Omental fat pad (tissue), 4 donors: ENCODE data around the gene NAT10. TPM values are rescaled to one million over a fixed set of nuclear protein-coding genes. Genes with fewer than 3 reads are reported as not detected.

Experiments
- ATAC-seq: fragments of 150-250 bp; one replicate; pipeline ENCODE4 v1.9.1; 2016; ENCODE audit warnings: mild to moderate bottlenecking, moderate library complexity; ENCODE audit not compliant: low FRiP score
- DNase-seq: peaks from one replicate; pipeline ENCODE4 v3.0.0-alpha.2; 2019; ENCODE audit warnings: low spot score
- CTCF ChIP-seq, 3 donors: fragments of 450-650 bp; IDR thresholded peaks; one replicate each; pipeline ENCODE4 v1.5.1; 2016 to 2017; ENCODE audit warnings: antibody characterized with exemption in 3 of 3, mild to moderate bottlenecking in 3 of 3, moderate library complexity in 2 of 3
- total RNA-seq, 4 donors: library from RNA; depleted of rRNA; stranded (reverse); fragments of >200 nt; gene quantifications; one replicate each; pipeline ENCODE4 v1.1.0, GENCODE V29; 2016

NAT10 gene
- total RNA-seq, 4 donors from 2014 or later: 26.5 to 52.7 (median 27.7) TPM

GRCh38 chr11:34147581-34147980 is 42.2 kb downstream of the NAT10 start:
- no peak for ATAC-seq
- TF ChIP-seq CTCF (IDR thresholded peaks at IDR 0.05): no peak
- no peak for DNase-seq

- DNase-seq: no peak
Measured at GRCh38 chr11:34148504-34149165, 43.2 kb downstream of the NAT10 start.

GRCh38 chr11:34149274-34149673 is 43.8 kb downstream of the NAT10 start:
- TF ChIP-seq CTCF (IDR thresholded peaks at IDR 0.05): no peak
- no peak for ATAC-seq
- no peak for DNase-seq

More at GRCh38 chr11:34148504-34149165, 43.2 kb downstream of the NAT10 start:
- ATAC-seq: no peak
- TF ChIP-seq CTCF (IDR thresholded peaks at IDR 0.05): no peak

GRCh38 chr11:34149786-34150185 is 44.4 kb downstream of the NAT10 start:
- DNase-seq: no peak
- no peak for TF ChIP-seq CTCF (IDR thresholded peaks at IDR 0.05)
- no peak for ATAC-seq

- DNase-seq: no peak
- no peak for TF ChIP-seq CTCF (IDR thresholded peaks at IDR 0.05)
- ATAC-seq: no peak
Measured at GRCh38 chr11:34150494-34151151, 45.2 kb downstream of the NAT10 start.

GRCh38 chr11:34151166-34151565 is 45.7 kb downstream of the NAT10 start:
- TF ChIP-seq CTCF (IDR thresholded peaks at IDR 0.05): no peak
- DNase-seq (no peak), ATAC-seq (no peak)
